Esophagus muscularis mucosa (tissue), 3 donors: ENCODE measurements around the gene ARID1B.

ENCODE experiments used
- POLR2AphosphoS5 ChIP-seq, 2 donors: sonication (generic); formaldehyde crosslinking; IDR thresholded peaks; one replicate each; pipeline ENCODE4 v1.6.1; 2017; ENCODE audit warnings: antibody characterized with exemption in 2 of 2
- TF ChIP-seq, protein P1 (sequence below), 3 experiments: fragments of 200-600 bp in 2 of 3; fragments of 450-650 bp in 1 of 3; sonication (generic) in 2 of 3; IDR thresholded peaks; one replicate each; pipeline ENCODE4 v1.5.1; 2017 to 2019; ENCODE audit warnings: antibody characterized with exemption in 3 of 3, mild to moderate bottlenecking in 2 of 3, moderate library complexity in 1 of 3

DNA sequence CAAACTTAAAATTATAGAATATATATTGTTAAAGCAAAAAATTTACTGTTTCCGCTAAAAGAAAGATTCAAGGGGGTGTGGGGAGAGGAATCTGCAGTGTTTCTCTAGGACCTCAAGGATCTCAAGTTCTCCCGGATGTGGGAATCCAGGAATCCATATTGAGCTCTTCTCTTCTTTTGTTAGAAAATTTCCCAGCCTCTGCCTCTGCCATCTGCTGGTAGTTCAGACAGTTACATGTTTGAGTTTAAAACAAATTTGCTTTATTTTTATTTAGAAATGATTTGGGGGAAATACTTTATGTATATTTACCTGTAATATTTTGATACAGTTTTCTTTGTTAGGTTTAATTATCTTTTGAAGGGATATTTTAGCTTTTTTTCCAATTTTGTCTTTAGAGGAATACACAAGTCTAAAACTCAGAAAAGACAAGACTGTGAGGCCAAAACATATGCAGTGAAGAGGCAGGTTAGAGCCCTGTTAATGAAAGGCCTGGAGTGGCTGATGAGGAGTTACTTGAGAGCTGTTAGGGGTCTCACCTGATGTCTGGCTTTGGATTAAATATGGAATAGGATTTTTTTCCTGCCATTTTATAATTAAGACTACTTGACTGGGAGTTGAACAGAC is 268.8 kb downstream of the ARID1B start:
- no peak for TF ChIP-seq POLR2AphosphoS5 (IDR thresholded peaks at IDR 0.05)
- TF ChIP-seq, protein P1, sequence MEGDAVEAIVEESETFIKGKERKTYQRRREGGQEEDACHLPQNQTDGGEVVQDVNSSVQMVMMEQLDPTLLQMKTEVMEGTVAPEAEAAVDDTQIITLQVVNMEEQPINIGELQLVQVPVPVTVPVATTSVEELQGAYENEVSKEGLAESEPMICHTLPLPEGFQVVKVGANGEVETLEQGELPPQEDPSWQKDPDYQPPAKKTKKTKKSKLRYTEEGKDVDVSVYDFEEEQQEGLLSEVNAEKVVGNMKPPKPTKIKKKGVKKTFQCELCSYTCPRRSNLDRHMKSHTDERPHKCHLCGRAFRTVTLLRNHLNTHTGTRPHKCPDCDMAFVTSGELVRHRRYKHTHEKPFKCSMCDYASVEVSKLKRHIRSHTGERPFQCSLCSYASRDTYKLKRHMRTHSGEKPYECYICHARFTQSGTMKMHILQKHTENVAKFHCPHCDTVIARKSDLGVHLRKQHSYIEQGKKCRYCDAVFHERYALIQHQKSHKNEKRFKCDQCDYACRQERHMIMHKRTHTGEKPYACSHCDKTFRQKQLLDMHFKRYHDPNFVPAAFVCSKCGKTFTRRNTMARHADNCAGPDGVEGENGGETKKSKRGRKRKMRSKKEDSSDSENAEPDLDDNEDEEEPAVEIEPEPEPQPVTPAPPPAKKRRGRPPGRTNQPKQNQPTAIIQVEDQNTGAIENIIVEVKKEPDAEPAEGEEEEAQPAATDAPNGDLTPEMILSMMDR (IDR thresholded peaks at IDR 0.05), result peak; percentile 34 to 65 (median 44)
